Measurements from ENCODE around the gene SLC38A6.

- TF ChIP-seq, protein P1, sequence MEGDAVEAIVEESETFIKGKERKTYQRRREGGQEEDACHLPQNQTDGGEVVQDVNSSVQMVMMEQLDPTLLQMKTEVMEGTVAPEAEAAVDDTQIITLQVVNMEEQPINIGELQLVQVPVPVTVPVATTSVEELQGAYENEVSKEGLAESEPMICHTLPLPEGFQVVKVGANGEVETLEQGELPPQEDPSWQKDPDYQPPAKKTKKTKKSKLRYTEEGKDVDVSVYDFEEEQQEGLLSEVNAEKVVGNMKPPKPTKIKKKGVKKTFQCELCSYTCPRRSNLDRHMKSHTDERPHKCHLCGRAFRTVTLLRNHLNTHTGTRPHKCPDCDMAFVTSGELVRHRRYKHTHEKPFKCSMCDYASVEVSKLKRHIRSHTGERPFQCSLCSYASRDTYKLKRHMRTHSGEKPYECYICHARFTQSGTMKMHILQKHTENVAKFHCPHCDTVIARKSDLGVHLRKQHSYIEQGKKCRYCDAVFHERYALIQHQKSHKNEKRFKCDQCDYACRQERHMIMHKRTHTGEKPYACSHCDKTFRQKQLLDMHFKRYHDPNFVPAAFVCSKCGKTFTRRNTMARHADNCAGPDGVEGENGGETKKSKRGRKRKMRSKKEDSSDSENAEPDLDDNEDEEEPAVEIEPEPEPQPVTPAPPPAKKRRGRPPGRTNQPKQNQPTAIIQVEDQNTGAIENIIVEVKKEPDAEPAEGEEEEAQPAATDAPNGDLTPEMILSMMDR (IDR thresholded peaks at IDR 0.05; ENCODE audit: low read depth, low read length) = no peak
- no peak for TF ChIP-seq EZH2phosphoT487 (IDR thresholded peaks at IDR 0.05; ENCODE audit: low read depth)
Measured at GRCh38 chr14:61041704-61042103, 60.7 kb downstream of the SLC38A6 start.
